Upper lobe of left lung (tissue), 6 donors: ENCODE measurements around the gene NELFB. TPM values are rescaled to one million over a fixed set of nuclear protein-coding genes. Genes with fewer than 3 reads are reported as not detected.

Source experiments
- ATAC-seq, 2 donors: fragments of 200-7000 bp; cut with Tn5 transposase; one replicate each; pipeline ENCODE4 v1.9.1; 2022; ENCODE audit warnings: mild to moderate bottlenecking in 2 of 2, moderate library complexity in 2 of 2; ENCODE audit not compliant: low FRiP score in 2 of 2
- DNase-seq, 2 donors: peaks; one replicate each; pipeline ENCODE4 v3.0.0-alpha.2; 2019 to 2020
- H3K27ac ChIP-seq, 4 donors: fragments of 200-600 bp; sonication (generic); one replicate each; pipeline ENCODE4 v1.5.1; 2016 to 2019
- H3K27me3 ChIP-seq, 4 donors: fragments of 200-600 bp; sonication (generic); one replicate each; pipeline ENCODE4 v1.5.1; 2017 to 2019
- H3K36me3 ChIP-seq, 4 donors: fragments of 200-600 bp; sonication (generic); one replicate each; pipeline ENCODE4 v1.5.1; 2016 to 2019
- H3K4me1 ChIP-seq, 4 donors: fragments of 200-600 bp; sonication (generic); one replicate each; pipeline ENCODE4 v1.5.1; 2018 to 2019
- H3K4me3 ChIP-seq, 4 donors: fragments of 200-600 bp; sonication (generic); one replicate each; pipeline ENCODE4 v1.5.1; 2017 to 2019; ENCODE audit warnings: mild to moderate bottlenecking in 2 of 4, moderate library complexity in 1 of 4
- H3K9me3 ChIP-seq, 4 donors: fragments of 200-600 bp; sonication (generic); one replicate each; pipeline ENCODE4 v1.5.1; 2018 to 2019
- EP300 ChIP-seq, 4 donors: sonication (generic); formaldehyde crosslinking; IDR thresholded peaks; one replicate each; pipeline ENCODE4 v1.5.1; 2017; ENCODE audit warnings: antibody characterized with exemption in 4 of 4, control low read depth in 2 of 4
- POLR2A ChIP-seq, 4 donors: fragments of 450-650 bp; IDR thresholded peaks; one replicate each; pipeline ENCODE4 v1.5.1; 2016 to 2017; ENCODE audit warnings: antibody characterized with exemption in 4 of 4, mild to moderate bottlenecking in 2 of 4
- POLR2AphosphoS5 ChIP-seq, 2 donors: sonication (generic); formaldehyde crosslinking; IDR thresholded peaks; one replicate each; pipeline ENCODE4 v1.5.1; 2017; ENCODE audit warnings: antibody characterized with exemption in 2 of 2
- WGBS, 2 donors: methylation state at CpG; one replicate each; pipeline ENCODE4 v1.1.5; 2017 to 2018; 5-methylcytosine and 5-hydroxymethylcytosine counted together
- total RNA-seq, 6 donors: library from RNA; depleted of rRNA in 4 of 6; stranded (reverse); fragments of >200 nt in 4 of 6; gene quantifications; one replicate each; pipeline versions ENCODE4 v1.1.0 to v1.2.1, GENCODE V29; 2016 to 2021
- TF ChIP-seq, protein P1 (sequence below), 6 experiments: fragments of 450-650 bp in 4 of 6; fragments of 200-600 bp in 2 of 6; sonication (generic) in 2 of 6; IDR thresholded peaks; one replicate each; pipeline ENCODE4 v1.5.1; 2016 to 2019; ENCODE audit warnings: antibody characterized with exemption in 6 of 6
- donor health status: DM: no; HTN: no; CAD: no; lungs with moderate emphysema.
- donor health status: DM: no; HTN: yes; CAD: no; lungs with severe emphysema.

The NELFB gene
- 10 to 100 TPM; 31.8 to 55.6 (median 49.8) TPM for total RNA-seq

DNA sequence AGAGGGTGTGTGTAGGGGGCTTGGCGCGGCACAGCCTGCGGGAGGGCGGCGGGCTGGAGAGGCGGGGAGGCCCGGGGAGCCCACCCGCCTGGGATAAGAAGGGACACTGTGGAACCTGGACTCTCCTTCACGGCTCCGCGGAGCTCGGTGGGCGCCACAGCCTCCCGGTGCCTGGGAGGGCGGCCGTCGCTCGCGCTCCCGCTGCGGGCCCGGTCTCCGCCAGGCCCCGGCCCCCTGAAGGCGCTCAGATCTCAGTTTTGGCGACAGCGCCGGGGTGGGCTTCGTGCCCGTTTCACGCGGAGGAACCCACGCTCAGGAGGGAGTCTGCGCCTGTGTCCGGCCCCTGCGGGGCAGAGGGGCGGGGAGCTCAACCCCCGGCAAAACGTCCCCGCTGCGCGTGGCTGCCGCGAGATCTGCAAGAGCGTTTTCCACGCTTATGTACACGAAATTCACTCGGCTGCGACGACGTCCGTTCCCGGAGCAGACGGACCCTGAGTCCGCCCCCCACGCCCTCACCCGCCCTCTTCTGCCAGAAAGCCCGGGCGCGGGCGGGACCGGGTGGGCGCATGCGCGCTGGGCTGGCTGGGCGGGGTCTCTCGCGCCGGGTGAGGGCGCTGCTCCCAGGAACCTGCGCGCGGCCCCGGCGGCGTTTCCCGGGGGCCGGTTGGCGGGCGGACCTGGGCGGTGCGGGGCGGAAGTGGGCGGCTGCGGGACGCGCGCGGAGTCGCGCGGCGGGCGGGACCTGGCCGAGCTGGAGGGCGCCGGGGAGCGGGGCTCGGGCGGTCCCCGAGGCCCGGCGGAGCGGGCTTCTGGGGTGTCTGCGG is at the start of gene NELFB:
Gene NELFB, plus strand, starts transcription at position 704 of the 824 bp plus-strand sequence.
- DNase-seq (peak; percentile 94 to 100), ATAC-seq (peak; percentile 89 to 96)
- H3K27me3 ChIP-seq = no peaks in the 10 kb centered on the region
- H3K9me3 ChIP-seq = no peaks in the 10 kb centered on the region
- WGBS, 2 donors = 5 to 15% methylated on average over 8 to 31 of the region's 105 CpGs
- peak within 1 kb of the TSS; percentile 76 to 92 (median 84) for H3K27ac ChIP-seq
- peaks cover 23 to 30% (median 25%) of the 10 kb centered on the region in 4 donors for H3K4me1 ChIP-seq
- TF ChIP-seq POLR2AphosphoS5 (IDR thresholded peaks at IDR 0.05) (peak; percentile 33 to 67), POLR2A (IDR thresholded peaks at IDR 0.05) (peak in 1 of 4 donors; percentile 77), EP300 (IDR thresholded peaks at IDR 0.05) (no peak)
- TF ChIP-seq, protein P1, sequence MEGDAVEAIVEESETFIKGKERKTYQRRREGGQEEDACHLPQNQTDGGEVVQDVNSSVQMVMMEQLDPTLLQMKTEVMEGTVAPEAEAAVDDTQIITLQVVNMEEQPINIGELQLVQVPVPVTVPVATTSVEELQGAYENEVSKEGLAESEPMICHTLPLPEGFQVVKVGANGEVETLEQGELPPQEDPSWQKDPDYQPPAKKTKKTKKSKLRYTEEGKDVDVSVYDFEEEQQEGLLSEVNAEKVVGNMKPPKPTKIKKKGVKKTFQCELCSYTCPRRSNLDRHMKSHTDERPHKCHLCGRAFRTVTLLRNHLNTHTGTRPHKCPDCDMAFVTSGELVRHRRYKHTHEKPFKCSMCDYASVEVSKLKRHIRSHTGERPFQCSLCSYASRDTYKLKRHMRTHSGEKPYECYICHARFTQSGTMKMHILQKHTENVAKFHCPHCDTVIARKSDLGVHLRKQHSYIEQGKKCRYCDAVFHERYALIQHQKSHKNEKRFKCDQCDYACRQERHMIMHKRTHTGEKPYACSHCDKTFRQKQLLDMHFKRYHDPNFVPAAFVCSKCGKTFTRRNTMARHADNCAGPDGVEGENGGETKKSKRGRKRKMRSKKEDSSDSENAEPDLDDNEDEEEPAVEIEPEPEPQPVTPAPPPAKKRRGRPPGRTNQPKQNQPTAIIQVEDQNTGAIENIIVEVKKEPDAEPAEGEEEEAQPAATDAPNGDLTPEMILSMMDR (IDR thresholded peaks at IDR 0.05) = peak in 4 of 6 experiments; percentile 5 to 54 (median 11)
- H3K4me3 ChIP-seq = peak within 1 kb of the TSS; percentile 99 to 100 (median 100)
- peaks cover 2 to 27% (median 18%) of the 10 kb centered on the region in 4 donors for H3K36me3 ChIP-seq

DNA sequence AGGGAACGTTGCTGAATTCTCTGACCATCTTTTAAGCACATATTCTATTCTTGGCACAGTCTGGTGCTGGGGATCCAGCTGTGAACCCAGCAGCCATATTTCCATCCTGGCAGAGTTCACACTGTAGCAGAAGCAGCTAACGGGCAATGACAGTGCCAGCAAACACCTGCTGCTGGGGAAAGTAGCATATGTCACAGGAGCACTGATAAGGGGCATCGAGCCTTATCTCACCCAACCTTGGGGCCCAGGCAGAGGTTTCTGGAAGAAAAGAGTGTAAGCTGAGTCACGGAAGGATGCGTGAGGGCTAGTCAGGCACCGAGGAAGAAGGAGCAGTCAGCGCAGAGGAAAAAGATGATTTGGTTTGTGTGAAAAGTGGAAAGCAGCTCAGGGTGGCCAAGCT is 48.5 kb upstream of the NELFB start:
- ATAC-seq (no peak), DNase-seq (no peak)
- H3K27ac ChIP-seq = no peak overlapping the region
- H3K27me3 ChIP-seq = no peaks in the 10 kb centered on the region
- TF ChIP-seq POLR2A (IDR thresholded peaks at IDR 0.05) (no peak), POLR2AphosphoS5 (IDR thresholded peaks at IDR 0.05) (no peak), EP300 (IDR thresholded peaks at IDR 0.05) (no peak)
- TF ChIP-seq, protein P1 (IDR thresholded peaks at IDR 0.05) = no peak
- H3K4me1 ChIP-seq = peaks cover 25 to 56% (median 40%) of the 10 kb centered on the region in 4 donors
- no peaks in the 10 kb centered on the region for H3K9me3 ChIP-seq
- H3K4me3 ChIP-seq = peak overlapping the region in 3 of 4 donors; percentile 87 to 96 (median 94)
- H3K36me3 ChIP-seq = peaks cover 0 to 21% (median 9%) of the 10 kb centered on the region in 4 donors
- WGBS, 2 donors = 74 to 76% methylated on average over 7 of the region's 7 CpGs

GRCh38 chr9:137211532-137211931 is 43.6 kb upstream of the NELFB start:
- peak in 1 of 2 donors; percentile 49 for DNase-seq
- no peak for ATAC-seq
- 76 to 88% methylated on average over 13 of the region's 13 CpGs for WGBS, 2 donors
- H3K27ac ChIP-seq = no peak overlapping the region
- TF ChIP-seq POLR2A (IDR thresholded peaks at IDR 0.05) (no peak), EP300 (IDR thresholded peaks at IDR 0.05) (no peak), POLR2AphosphoS5 (IDR thresholded peaks at IDR 0.05) (no peak)
- TF ChIP-seq, protein P1 (IDR thresholded peaks at IDR 0.05) = no peak
- no peak overlapping the region for H3K4me3 ChIP-seq
- H3K27me3 ChIP-seq = no peaks in the 10 kb centered on the region
- H3K36me3 ChIP-seq = peaks cover 0 to 49% (median 17%) of the 10 kb centered on the region in 4 donors
- no peaks in the 10 kb centered on the region for H3K9me3 ChIP-seq
- peaks cover 4 to 12% (median 7%) of the 10 kb centered on the region in 4 donors for H3K4me1 ChIP-seq

GRCh38 chr9:137212520-137212919 is 42.6 kb upstream of the NELFB start:
- ATAC-seq (no peak), DNase-seq (peak in 1 of 2 donors; percentile 70)
- Histone ChIP-seq H3K27ac (no peak overlapping the region), H3K27me3 (no peaks in the 10 kb centered on the region), H3K36me3 (peaks cover 0 to 48% (median 17%) of the 10 kb centered on the region in 4 donors), H3K9me3 (no peaks in the 10 kb centered on the region), H3K4me1 (peaks cover 7 to 13% (median 9%) of the 10 kb centered on the region in 4 donors), H3K4me3 (no peak overlapping the region)
- no peak for TF ChIP-seq POLR2A (IDR thresholded peaks at IDR 0.05)
- 84 to 94% methylated on average over 7 to 20 of the region's 21 CpGs for WGBS, 2 donors
